ENCODE measurements around the gene PRMT2. TPM values are rescaled to one million over a fixed set of nuclear protein-coding genes. Genes with fewer than 3 reads are reported as not detected.

Gene PRMT2
- total and polyA plus RNA-seq, 2 experiments from 2014 or later = 79.7 to 108 TPM

DNA sequence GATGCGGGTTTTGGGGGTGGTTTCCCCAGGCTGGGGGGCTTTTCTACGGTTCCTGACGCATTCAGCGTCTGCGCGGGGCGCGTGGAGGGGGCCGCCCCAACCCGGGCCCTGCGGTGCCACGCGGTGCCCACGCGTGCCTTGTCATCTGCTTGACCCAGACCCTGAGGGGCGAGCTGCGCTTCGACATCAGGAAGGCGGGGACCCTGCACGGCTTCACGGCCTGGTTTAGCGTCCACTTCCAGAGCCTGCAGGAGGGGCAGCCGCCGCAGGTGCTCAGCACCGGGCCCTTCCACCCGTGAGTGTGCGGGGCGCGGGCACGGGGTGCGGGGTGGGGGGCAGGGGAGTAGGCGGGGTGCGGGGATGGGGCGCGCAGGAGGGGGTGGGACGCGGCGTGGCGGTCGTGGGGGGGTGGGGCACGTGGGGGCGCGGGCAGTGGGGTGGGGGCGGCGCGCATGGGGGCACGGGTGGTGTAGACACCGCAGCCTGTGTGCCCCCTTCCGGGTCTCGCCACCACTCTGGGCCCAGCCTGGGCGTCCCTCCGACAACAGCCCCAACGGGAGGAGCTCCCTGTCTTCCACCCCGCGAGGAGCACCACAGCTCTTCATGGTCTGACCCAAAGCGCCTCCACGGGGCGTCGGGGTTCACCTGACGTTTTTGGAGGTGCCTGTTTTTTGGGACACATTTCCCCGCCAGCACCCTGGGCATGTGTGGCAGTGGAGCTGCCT lies 26.3 kb downstream of the PRMT2 start:
- Histone ChIP-seq H2AFZ (no peak overlapping the region), H3K4me3 (no peak overlapping the region), H3K4me2 (no peak overlapping the region), H3K27me3 (no peaks in the 10 kb centered on the region), H4K20me1 (ENCODE audit: insufficient read depth, poor library complexity, severe bottlenecking) (no peaks in the 10 kb centered on the region), H3K27ac (no peak overlapping the region), H3K79me2 (no peaks in the 10 kb centered on the region), H3K4me1 (ENCODE audit: insufficient read depth) (no peaks in the 10 kb centered on the region), H3K36me3 (replicated peaks; ENCODE audit: insufficient read depth, low read depth) (no peaks in the 10 kb centered on the region), H3K9me3 (ENCODE audit: low read depth) (no peaks in the 10 kb centered on the region), H3K9me2 (replicated peaks; ENCODE audit: insufficient read depth) (no peaks in the 10 kb centered on the region)
- DNase-seq (ENCODE audit: low spot score) = no peak
- WGBS (ENCODE audit: low lambda C conversion rate, missing lambda C conversion rate) = 94% methylated on average over 32 of the region's 61 CpGs
- TF ChIP-seq EZH2phosphoT487 (IDR thresholded peaks at IDR 0.05; ENCODE audit: low read depth, severe bottlenecking, unreplicated experiment) = no peak

DNA sequence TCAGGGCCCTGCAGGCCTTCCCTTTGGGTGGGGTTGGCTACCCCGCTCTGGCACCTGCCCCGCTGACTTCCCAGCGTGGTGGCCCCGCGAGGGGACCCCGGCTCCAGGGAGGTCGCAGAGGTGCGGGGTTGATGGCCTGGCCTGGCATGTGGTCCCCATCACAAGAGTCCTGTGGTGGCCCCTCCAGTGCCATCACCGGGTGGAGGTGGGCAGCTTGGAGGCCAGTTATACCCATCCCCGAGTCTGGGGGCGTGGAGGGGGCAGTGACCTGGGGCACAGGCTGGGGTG lies 26.8 kb downstream of the PRMT2 start:
- H3K4me3 ChIP-seq = no peak overlapping the region
- no peaks in the 10 kb centered on the region for H3K4me1 ChIP-seq (ENCODE audit: insufficient read depth)
- H2AFZ ChIP-seq = no peak overlapping the region
- H4K20me1 ChIP-seq (ENCODE audit: insufficient read depth, poor library complexity, severe bottlenecking) = no peaks in the 10 kb centered on the region
- no peak overlapping the region for H3K4me2 ChIP-seq
- 98% methylated on average over 7 of the region's 11 CpGs for WGBS (ENCODE audit: low lambda C conversion rate, missing lambda C conversion rate)
- TF ChIP-seq EZH2phosphoT487 (IDR thresholded peaks at IDR 0.05; ENCODE audit: low read depth, severe bottlenecking, unreplicated experiment) = no peak
- no peak for TF ChIP-seq EZH2 (IDR thresholded peaks at IDR 0.05; ENCODE audit: borderline replicate concordance)
- TF ChIP-seq CTCF (IDR thresholded peaks at IDR 0.05; ENCODE audit: poor library complexity) = no peak
- H3K79me2 ChIP-seq = no peaks in the 10 kb centered on the region
- H3K27me3 ChIP-seq = no peaks in the 10 kb centered on the region
- no peaks in the 10 kb centered on the region for H3K9me2 ChIP-seq (replicated peaks; ENCODE audit: insufficient read depth)
- no peaks in the 10 kb centered on the region for H3K9me3 ChIP-seq (ENCODE audit: low read depth)
- no peaks in the 10 kb centered on the region for H3K36me3 ChIP-seq (replicated peaks; ENCODE audit: insufficient read depth, low read depth)
- no peak for DNase-seq (ENCODE audit: low spot score)
- H3K27ac ChIP-seq = no peak overlapping the region

DNA sequence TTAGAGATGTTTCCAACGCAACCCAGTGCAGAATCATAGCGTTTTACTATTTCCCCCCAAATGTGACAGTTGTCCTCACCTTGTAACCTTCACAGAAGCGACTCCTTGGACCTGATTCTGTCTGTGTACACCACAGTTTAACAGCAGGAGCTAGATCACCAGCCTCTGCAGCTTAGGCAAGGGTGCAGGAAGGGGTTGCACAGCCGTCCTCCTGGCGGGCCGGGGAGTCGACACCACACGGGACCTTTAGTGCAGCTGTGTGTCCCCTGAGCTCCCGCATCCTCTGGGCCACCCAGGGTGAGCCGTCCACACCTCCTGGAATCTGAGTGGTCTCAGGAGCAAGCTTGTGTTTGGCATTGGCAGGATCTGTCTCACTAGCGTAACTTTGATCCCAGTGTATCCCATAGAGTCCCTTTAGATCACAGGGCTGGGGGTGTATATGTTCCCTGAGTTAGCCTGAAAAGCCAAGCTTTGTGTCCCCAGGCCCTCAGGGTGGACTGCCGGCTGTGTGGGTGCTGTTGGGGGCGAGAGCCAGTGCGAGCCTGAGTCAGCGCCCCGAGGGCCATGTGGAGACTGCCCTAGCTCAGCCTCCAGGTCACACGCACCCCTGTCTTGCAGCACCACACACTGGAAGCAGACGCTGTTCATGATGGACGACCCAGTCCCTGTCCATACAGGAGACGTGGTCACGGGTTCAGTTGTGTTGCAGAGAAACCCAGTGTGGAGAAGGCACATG lies 27.5 kb downstream of the PRMT2 start:
- Histone ChIP-seq H4K20me1 (ENCODE audit: insufficient read depth, poor library complexity, severe bottlenecking) (no peaks in the 10 kb centered on the region), H3K27ac (no peak overlapping the region)
- TF ChIP-seq EZH2 (IDR thresholded peaks at IDR 0.05; ENCODE audit: borderline replicate concordance) = no peak
- TF ChIP-seq CTCF (IDR thresholded peaks at IDR 0.05; ENCODE audit: poor library complexity) = no peak
- TF ChIP-seq EZH2phosphoT487 (IDR thresholded peaks at IDR 0.05; ENCODE audit: low read depth, severe bottlenecking, unreplicated experiment) = no peak

GRCh38 chr21:46663754-46664153 lies 28.3 kb downstream of the PRMT2 start:
- no peaks in the 10 kb centered on the region for H4K20me1 ChIP-seq (ENCODE audit: insufficient read depth, poor library complexity, severe bottlenecking)
- no peak overlapping the region for H3K4me2 ChIP-seq
- H3K9me2 ChIP-seq (replicated peaks; ENCODE audit: insufficient read depth) = no peaks in the 10 kb centered on the region
- H3K27ac ChIP-seq = no peak overlapping the region
- no peaks in the 10 kb centered on the region for H3K4me1 ChIP-seq (ENCODE audit: insufficient read depth)
- DNase-seq (ENCODE audit: low spot score) = no peak
- H3K79me2 ChIP-seq = no peaks in the 10 kb centered on the region
- WGBS (ENCODE audit: low lambda C conversion rate, missing lambda C conversion rate) = 95% methylated on average over 8 of the region's 8 CpGs
- H3K4me3 ChIP-seq = no peak overlapping the region
- H2AFZ ChIP-seq = no peak overlapping the region
- no peaks in the 10 kb centered on the region for H3K9me3 ChIP-seq (ENCODE audit: low read depth)
- H3K27me3 ChIP-seq = no peaks in the 10 kb centered on the region
- no peaks in the 10 kb centered on the region for H3K36me3 ChIP-seq (replicated peaks; ENCODE audit: insufficient read depth, low read depth)
- TF ChIP-seq EZH2phosphoT487 (IDR thresholded peaks at IDR 0.05; ENCODE audit: low read depth, severe bottlenecking, unreplicated experiment) = no peak
- TF ChIP-seq EZH2 (IDR thresholded peaks at IDR 0.05; ENCODE audit: borderline replicate concordance) = no peak
- no peak for TF ChIP-seq CTCF (IDR thresholded peaks at IDR 0.05; ENCODE audit: poor library complexity)

More for the DNA sequence above, 27.5 kb downstream of the PRMT2 start:
- WGBS (ENCODE audit: low lambda C conversion rate, missing lambda C conversion rate) = 92% methylated on average over 21 of the region's 21 CpGs
- Histone ChIP-seq H3K4me3 (no peak overlapping the region), H3K4me2 (no peak overlapping the region), H3K9me3 (ENCODE audit: low read depth) (no peaks in the 10 kb centered on the region), H3K79me2 (no peaks in the 10 kb centered on the region), H2AFZ (no peak overlapping the region), H3K27me3 (no peaks in the 10 kb centered on the region), H3K4me1 (ENCODE audit: insufficient read depth) (no peaks in the 10 kb centered on the region), H3K9me2 (replicated peaks; ENCODE audit: insufficient read depth) (no peaks in the 10 kb centered on the region), H3K36me3 (replicated peaks; ENCODE audit: insufficient read depth, low read depth) (no peaks in the 10 kb centered on the region)
- no peak for DNase-seq (ENCODE audit: low spot score)
